Right renal cortex interstitium (tissue), 3 donors: ENCODE measurements around the gene SH3RF3. TPM values are rescaled to one million over a fixed set of nuclear protein-coding genes. Genes with fewer than 3 reads are reported as not detected.
"Not testable (repeated sequence)": the region's sequence is repeated elsewhere in the genome, so short reads cannot be mapped to it uniquely, and the experiment has no call there.

Source experiments
- DNase-seq, 3 donors: peaks; one replicate each; pipeline ENCODE4 v3.0.0-alpha.2; 2013; ENCODE audit warnings: low read depth in 3 of 3, low spot score in 2 of 3
- polyA plus RNA-seq, 3 donors: library from polyadenylated mRNA; unstranded; fragments of 120-200 nt; gene quantifications; one replicate each; pipeline ENCODE4 v1.2.1, GENCODE V29; 2013; ENCODE audit not compliant: insufficient read length in 3 of 3

Gene SH3RF3
- polyA plus RNA-seq, 3 donors, result 4.3 to 4.5 (median 4.3) TPM

DNA sequence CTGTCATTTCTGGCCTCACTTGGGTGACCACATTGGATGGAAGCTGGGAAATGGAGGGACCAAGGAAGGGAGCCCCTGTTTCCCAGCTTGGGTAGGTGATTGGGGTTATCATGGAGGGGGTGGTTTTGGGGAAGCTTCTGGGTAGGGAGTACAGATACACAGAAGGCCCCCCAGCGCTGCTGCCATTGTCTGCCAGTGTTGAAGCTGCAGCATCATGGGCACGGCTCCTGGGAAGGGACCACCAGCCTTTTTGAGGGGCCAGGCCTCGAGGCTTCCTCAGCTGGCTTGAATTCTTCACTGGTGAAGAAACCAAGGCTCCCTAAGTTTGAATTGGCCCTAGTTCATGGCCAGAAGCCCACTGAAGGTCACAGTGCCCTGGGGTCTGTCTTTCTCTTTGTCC, 25.2 kb downstream of the SH3RF3 start:
- no peak for DNase-seq

DNA sequence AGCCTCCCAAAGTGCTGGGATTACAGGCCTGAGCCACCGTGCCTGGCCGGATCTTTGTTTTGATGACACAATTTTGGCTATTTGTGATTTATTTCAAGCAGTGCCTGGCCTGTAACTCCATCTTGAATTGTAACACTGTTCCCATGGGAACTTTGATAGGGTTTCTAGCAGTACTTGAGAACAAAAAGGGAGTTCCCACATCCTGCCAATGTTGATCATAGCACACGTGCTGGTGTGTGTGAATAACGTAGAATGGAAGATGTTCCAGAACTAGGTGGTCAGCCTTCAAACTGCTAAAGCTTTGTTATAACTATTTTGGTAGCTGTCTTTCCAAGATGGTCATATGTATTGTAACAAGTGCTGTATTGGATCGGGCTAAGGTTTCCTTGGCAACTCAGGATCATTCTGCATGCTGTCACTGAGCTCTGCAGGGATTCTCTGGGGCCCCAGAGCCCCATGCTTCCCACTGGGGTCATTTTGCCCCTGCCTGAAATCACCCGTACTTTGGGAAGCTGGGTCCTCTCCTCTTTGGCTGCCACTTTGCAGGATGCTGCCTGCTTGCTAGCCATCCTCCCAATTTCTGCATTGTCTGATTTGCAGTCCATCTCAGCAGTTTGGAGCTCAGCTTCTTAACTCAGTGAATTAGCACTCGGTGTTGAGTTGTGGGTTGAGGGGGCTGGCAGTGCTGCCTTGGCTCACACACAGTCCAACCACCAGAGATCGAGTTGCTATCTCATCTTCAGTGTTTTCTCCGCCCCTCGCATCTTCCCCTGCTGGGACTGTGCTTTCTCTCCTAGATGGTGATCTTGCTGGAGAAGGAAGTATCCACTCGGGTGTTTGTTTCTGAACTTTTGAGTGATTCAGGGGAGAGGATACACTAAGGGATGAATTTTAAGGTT, 26.8 kb downstream of the SH3RF3 start:
- DNase-seq, result no peak

DNA sequence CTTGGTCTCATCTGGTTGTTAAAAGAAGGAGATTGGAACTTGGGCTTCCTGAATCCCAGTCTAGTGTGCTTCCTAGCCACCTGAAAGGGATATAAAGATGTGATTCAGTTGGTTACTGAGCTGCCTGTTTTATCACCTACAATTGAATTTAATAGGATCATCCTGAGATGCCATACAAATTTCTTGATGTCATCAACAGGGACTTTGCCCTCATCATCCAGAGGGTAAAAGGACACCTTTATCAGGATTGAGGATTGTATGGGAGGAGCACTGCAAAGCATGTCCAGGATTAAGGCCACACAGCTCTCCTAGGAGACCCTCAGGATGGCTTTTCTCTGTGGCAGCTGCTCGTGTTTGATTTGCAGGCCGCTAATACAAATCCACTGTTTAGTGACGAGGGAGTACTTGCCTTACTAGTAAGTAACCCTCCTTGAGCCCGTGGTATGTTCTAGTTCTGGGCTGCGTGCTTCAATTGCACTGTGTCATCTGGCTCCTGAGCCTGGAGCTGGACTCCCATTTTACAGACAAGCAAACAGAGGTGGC, 28.6 kb downstream of the SH3RF3 start:
- DNase-seq, result no peak

DNA sequence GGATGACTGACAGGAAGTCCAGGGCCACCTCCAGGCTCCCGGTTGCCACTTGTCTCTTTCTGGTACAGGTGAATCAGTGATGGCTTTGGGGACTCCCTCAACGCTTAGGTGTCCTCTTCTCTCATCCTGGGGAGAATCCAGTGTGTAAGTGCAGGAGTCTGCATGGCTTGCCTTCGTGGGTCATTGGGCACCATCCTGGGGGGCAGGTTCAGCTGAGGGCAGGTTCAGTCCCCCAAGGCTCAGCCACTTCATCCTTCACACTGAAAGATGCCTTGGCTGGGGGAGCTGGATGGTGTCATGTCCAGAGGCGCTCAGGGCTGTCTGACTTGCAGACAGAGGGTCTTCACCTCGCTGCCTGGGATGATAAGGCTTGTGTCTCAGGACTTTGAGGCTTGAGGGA, 29.2 kb downstream of the SH3RF3 start:
- no peak for DNase-seq

DNA sequence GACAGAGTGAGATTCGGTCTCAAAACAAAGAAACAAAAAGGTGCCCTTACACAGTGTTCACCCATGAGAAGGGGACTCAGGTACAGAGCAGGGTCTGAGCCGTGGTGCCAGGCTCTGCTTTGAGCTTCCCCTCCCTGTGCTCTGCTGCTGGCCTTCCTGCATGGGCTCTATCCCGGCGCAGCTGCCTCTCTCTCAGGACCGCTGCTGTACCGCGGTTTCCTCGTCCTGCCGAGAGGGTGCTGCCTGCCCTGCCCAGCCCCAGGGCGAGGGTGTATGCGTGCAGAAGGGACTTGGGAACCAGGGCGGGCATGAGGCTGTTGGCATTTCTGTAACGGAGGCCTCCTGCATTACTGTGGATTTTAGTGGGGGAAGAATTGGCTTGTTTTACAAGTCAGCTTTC, 30.1 kb downstream of the SH3RF3 start:
- no peak for DNase-seq

DNA sequence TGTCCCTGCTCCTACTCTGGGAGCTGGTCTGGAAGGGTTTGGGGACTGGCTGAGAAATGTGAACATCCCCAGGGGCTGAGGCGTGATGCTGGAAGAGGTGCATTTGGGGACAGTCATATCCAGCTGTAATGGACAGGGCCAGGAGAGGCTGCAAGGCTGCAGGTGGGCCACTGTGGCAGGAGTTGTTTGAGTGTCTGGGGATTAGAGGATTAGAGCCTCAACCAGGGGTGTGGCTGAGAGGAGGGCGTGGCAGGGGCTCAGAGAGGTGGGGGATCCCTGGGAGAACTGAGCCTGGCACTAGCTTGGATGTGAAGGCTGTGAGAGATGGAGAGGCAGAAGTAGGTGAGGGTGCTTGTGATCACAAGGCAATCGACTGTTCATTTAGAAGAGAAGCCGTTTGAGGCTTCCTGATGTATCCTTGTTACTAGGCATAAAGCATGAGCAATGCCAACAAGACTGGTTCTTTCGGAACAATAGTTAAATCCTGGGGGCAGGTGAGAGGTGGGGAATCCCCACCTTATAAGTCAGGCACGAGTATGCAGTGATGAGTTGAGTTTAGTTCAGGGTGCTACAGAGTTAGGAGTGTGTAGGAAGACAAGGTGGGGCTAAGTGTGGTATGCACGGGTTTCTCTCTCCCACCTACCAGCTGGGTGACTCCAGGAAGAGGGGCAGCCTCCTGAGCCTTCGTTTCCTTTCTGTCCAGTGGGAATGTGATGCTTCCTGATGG, 31.9 kb downstream of the SH3RF3 start:
- DNase-seq, result no peak

DNA sequence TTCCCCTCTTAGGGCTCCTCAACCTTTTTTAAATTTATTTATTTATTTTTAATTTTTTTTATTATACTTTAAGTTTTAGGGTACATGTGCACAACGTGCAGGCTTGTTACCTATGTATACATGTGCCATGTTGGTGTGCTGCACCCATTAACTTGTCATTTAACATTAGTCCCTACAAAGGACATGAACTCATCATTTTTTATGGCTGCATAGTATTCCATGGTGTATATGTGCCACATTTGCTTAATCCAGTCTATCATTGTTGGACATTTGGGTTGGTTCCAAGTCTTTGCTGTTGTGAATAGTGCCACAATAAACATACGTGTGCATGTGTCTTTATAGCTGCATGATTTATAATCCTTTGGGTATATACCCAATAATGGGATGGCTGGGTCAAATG, 33.4 kb downstream of the SH3RF3 start:
- DNase-seq, result not testable (repeated sequence)

DNA sequence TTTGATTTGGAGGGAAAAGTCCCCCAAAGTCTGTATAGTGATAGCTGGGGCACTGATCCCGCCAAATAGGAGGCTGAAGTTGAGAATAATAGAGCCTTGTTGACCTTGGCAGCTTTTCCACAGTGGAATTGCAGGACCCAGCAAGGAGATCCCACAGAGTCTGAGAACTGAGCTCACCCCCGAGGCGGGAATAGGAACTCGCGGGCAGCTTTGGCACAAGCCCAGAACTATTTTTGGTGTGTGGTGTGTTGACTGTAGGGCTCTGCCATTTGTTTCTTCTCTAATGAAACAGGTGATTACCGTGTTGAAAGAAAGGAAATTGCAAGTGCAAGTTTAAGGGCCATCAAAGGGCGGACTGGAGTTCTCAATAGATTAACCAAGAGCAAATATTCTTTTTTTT, 34.0 kb downstream of the SH3RF3 start:
- DNase-seq, result no peak

DNA sequence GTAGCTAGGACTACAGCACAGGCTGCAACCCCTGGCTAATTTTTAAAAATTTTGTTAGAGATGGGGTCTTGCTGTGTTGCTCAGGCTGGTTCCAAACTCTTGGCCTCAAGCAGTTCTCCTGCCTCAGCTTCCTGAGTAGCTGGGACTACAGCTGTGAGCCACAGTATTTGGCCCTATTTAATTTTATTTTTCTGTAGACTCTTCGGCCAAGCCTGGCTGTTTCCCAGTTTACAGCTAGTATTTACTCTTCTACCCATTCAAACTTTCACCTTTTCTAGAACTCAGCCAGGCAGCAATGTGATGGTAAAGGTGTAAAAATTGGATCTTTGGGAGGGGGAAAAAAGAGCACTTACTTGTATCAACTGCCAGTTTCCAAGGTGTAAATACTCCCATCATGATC, 35.3 kb downstream of the SH3RF3 start:
- no peak for DNase-seq

DNA sequence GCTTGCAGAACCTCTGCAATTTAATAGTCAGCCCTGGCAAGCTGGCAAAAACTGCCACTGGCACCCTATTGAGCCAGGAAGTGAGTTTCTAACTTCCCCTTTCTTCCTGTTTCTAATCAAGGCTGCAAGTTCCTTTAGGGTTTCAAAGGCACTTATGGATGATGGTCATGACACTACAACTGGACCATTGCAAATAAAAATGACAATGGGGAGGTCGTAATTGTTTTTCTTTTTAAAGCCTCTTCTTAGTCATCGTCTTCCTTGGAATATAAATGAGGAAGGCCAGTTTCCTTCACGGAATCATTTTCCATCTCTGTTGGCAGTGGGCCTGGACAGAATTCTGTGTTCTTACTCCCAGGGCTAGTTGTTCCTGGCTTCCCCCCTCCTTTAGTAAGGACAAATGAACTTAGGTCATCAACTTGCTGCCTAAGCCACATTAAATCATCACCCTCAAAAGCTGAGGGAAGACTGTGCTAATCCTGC, 35.8 kb downstream of the SH3RF3 start:
- no peak for DNase-seq

DNA sequence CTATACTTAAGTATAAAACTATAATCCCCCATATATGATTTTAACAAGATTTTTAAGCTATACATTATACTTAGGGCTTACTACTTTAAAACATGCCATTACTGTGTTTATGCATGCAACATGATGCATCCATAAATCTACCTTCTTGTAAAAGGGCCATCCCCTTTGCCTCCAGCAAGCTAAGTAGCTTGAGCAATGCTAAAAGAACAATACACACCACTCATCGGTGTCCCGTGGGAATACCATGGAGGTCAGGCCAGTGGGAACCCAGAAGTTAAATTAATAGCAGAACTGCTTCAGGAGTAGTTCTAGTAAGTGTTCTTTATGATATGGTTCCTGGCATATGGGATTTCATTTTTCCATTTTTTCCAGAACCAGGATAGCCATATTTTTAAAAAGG, 37.8 kb downstream of the SH3RF3 start:
- DNase-seq, result no peak

DNA sequence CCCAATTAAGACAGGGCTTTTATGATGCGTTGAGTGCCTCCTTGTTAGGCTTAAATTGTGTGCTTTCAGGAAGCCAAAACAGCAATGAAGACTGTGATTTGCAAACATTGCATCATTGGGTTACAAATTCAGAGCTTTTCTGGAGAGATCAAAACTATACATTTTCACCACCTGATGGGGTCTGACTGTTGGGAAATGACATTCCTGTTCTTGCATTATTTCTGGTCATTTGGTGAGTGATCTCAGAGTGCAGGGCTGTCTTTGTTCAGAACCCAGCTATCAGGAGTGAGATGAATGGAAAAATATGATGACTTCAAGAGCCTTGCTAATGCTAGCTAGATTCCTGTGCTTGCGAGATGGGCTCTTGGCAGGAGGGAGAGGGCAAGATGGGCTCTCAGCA, 39.1 kb downstream of the SH3RF3 start:
- DNase-seq, result no peak

DNA sequence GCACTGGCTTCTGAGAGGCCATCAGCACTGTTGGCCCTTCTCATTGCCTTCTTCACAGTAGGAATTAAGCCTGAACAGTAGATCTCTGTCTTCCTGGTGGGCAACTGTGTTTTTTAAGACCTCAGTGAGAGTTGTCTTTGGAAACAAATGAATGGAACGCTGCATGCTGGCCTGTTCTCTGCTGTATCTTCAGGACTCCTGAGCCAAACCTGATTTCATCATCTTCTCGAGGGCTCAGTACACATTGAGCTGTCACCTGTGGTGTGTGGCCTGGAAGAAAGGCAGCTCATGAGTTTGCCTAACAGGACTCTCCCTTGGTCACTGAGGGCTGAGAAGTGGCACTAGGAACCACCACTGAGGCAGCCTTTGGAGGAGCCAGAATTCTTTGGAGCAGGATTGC, 39.7 kb downstream of the SH3RF3 start:
- DNase-seq, result no peak

DNA sequence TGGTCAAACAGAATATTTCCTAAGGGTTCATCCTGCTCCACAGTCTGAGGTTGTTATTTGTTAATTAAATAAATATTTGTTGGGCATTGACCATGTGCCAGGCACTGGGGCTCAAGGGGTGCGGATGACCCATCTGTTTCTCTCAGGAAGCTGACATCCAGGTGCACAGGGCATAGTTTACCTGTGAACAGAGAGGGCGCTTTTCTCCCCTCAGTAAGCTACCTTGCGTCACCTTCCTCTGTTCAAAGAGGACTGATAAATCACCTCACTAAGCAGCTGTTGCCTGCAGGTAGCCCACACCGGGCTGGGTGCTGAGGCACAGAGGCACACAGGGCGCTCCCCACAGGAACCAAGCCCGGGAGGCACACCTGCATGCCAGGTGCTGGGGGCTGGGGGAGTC, 41.6 kb downstream of the SH3RF3 start:
- DNase-seq, result no peak

DNA sequence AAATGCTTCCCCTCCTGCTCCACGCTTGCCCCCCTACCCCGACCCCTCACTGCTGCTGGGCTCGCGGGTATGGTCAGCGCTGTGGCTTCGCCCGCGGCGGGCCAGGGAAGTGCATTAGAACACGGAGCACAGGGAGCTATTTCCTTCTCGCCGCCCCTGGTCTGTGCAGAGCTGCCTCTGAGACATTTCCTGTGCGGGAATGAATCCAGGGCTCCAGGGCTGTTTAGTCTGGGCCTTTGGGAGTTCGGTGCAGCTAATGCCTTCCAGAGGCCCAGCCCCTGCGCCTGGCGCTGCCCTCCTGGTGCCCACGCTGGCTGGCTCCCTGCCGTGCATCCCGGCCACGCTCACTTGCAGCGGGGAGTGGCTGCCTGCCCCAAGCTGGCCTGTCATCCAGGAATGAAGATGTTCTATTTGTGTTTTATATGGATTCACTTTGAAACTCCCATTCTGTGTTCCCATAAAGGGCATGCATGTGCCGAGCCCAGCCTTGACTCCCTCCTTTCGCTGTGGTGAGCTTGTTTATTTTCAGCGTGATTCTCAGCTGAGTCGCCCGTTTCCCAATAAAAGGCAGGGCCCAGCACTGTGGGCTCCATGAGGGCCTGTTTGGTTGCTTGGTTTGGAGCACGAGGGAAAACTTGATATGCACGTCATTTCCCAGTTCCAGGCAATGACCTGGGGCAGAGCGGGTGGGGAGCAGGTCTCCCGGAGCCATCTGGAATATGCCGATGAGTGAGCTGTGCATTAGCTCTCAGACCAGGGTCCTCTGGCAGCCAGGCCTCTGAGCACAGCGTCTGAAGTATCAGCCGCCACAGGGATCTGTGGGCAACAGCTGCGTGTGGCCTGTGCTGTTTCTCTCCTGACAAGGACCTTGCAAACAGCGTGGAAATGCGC, 42.7 kb downstream of the SH3RF3 start:
- DNase-seq, result no peak

DNA sequence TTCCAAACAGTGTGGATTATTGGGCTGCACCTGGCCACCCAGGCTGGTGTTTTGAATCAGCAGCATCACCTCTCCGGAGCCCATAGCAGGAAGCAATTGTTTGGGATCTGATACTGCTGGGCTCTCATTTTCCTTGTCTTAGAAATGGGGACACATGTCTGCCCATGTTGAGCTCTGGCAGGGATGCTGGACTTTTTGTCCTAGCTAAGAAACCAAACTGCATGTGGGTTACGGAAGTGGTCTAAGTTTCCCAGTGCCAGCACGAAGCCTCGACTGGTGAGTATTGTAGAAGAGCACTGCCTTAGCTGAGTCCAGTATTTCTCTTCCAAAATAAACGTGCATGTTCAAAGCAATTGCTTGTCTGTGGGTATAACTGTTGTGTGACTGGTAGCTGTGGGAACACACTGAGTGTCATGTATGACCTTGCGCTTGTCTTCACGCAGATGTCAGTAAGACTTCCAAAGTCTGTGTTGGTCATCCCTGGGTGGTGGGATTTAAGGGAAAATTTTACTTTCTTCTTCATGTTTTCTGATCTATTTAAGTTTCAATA, 43.6 kb downstream of the SH3RF3 start:
- DNase-seq, result no peak

DNA sequence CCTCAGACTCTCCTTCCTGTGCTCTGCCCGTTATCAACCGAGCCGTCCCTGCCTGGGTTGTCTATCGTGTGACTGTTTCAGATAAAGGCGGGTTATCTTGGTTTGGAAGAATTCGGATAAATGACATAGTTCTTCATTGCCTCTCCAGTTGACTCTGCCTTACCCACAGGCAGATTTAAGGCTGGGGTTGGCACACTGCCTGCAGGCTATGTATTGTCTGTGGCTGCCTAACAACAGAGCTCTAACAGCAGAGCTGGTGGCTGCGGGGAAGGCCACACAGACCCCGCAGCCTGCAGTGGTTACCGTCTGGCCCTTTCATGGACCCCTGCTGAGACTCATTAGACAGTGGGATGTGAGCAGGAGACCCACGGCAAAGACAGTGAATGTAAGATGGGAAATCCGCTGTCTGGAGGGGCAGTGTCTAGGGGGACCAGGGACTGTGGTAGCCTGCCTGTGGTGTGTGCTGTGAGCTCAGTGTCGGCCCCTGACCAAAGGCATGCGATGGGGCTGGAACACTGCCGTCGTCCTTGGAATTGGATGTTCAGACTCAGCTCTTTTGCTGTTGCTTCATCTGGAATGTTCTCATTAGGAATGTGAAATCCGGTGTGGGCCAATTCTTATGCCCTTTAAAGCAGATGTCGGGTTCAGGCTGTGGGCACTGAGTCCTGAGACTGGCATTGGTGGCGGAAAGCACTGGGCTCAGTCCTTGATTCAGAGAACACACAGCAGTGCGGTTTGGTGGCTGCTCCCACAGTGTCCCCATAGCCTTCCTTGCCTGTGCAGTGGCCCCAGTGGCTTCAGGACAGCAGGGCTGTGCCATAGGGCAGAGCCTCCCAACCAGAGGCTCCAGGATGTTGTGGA, 44.5 kb downstream of the SH3RF3 start:
- DNase-seq, result no peak

DNA sequence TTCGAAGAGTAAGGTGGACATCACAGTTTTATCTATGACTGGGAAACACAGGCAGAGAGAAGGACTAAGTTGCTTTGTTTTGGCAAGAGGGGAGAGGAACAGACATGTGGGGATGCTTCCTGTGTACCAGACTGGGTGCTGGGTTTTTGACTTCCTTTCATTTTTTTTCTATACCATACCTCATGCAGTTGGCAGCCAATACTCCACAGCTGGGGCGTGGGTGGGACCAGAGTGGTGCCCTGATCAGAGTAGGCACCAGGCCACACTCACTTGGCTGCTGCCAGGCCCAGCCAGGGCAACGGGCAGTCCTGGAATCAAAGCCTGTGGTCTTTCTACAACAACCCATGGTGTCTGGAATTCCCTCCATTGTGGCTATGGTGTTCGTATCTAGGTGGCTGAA, 45.2 kb downstream of the SH3RF3 start:
- DNase-seq, result no peak

DNA sequence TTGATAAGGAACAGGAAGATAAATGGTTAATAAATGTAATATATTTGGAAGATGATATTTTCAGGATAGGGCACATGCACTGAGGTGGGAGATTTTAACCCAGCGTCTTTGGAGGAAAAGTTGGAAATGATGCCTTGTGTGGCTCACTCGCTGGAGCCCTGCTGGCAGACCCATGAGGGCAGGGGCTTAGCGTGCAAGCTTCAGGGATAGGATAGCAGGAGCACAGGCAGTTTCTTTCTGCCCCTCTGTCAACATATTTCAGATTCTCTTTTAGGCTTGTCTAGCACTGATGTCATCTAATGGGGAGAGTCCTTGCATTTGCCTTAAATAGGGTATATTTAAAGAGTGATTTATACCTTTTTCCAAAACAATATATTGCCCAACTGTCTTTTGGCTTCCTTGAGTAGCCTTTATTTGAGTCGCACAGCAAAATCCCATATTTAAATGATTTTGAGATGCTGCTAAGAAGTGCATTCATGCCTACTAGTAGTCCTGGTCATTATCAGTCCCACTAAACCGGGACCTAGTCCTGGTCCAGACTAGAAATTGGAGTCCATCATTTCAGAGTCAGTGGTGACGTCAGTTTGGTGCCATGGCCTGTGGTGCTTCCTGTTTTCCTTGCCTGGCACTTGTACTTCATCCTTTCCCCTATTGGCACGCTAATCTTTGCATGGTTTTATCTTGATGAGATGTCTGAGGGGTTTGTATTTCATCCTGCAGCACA, 45.8 kb downstream of the SH3RF3 start:
- DNase-seq, result no peak
